ENCODE data around the gene DRC1.

The DRC1 gene

DNA sequence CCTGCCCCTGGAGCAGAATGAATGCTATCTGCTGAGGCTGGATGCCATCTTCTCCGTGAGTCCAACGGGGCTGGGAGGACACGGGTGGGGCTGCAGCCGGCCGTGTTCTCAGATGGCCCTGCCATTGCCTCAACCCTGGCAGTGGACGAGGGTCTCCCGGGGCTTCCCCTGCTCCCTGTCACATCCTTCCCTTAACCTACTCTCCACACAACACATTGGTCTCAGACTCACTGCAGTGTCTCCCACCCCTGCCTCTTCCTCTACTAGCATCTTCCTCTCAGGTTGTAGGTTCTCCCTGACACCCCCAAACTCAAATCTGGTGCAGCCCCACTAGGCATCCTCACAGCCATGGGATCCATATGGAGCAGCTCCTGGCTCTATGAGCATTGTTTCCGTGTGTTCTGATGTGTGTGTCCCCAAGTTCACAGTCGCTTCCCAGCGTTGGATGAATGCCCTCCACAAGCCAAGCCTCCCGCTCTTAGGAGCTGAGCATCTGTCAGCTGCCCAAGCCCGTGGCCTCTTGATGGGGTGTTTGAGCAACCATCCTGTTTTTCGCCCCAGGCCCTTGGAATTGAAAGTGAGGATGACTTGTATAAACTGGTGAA is 48.4 kb downstream of the DRC1 start:
- no peak for DNase-seq

DNA sequence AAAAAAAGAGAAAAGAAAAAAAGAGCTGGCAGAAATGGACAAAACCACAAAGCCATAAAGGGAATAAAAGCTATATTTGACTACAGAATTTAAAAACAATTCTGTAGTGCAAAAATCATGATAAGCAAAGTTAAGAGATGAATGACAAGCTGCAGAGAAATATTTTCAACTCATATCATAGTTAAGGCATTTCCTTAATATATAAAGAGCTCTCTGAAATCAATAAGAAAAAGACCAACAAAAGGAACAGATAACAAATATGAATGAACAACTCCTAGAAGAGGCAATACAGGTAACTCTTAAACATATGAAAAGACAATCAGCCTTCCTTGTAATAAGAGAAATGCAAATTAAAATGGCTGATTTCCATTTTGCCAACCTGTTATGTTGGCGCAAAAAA is 50.0 kb downstream of the DRC1 start:
- DNase-seq = no peak

DNA sequence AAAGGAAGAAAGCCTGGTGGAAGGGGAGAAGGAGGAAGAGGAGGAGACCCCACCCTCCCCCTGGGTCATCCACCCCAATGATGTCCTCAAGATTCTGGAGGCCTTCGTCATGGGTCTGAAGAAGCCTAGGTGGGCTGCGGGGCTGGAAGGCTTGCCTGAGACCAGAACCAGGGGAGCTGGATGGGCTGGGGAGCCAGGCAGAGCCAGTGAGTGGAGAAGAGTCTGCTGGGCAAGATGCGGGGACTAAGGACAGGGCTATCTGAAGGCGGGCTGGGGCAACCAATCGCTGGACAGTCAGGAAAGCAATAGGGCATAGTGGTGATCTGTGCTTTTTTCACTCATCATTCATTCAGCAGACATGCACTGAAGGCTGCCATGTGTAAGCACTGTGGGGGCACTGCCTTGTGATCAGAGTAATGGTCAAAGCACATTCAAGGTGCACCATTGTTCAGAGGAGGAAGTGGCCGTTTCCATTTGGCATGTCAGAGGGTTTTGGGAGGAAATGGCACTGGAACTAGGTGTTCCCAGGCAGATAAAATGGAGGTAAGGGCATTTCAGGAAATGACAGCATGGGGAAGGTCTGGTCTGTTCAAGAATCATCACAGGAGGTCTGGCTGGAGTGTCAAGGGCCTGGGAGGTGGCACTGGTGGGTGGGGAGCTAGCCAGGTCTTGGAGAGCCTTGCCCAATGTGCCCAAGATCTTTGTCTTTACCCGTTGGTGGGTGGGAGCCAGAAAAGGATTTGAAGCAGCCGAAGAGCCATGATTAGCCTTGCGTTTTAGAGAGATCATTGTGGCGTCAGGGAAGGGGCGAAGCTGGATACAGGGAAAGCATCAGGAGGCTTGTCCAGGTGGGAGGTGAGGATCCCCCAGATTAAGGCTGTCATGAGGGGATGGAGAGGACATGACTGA is 52.0 kb downstream of the DRC1 start:
- no peak for DNase-seq

DNA sequence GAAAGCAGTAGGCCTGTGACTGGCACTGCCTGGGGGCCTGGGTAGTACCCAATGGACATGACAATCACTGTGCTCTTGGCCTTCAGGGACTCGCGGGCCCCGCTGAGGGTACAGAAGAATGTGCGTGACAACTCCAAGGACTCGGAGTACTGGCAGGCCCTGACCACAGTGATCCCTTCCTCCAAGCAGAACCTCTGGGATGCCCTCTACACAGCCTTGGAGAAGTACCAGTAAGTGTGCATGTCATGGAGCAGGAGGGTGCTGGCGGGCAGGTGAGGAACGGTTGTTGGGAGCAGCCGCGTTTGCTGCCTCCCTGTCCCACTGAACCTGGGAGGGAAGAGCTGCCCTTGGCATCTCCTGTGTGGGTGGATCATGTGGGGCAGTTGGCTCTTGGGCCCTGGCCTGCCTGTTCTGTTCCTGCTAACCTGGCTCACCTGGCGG is 52.9 kb downstream of the DRC1 start:
- no peak for DNase-seq

DNA sequence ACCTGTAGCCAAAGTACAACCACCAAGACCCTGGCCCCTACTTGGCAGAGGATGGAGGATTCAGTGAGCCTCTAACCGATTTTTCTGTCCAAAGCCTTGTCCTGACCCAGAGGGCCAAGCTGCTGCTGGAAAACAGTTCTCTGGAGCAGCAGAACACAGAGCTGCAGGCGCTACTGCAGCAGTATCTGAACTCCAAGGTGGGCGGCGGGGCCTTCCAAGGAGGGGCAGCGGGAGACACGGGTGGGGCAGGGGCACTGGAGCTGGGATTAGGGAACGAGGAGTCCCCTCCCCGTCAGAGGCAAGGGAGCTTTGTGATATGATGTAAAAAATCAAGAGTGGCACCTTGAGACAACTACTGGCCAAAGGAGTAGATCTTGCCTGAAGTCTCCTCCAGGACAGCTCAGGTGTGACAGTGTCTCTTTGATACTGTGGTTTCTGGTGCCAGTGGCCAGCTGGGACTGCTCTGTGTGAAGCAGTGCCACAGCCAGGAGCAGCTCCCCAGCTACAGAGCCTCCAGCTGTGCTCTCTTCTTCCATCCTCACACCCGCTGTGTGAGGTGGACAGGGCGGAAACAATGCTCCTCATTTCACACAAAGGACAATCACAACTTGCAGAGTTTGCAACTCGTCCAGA is 53.4 kb downstream of the DRC1 start:
- DNase-seq = no peak

DNA sequence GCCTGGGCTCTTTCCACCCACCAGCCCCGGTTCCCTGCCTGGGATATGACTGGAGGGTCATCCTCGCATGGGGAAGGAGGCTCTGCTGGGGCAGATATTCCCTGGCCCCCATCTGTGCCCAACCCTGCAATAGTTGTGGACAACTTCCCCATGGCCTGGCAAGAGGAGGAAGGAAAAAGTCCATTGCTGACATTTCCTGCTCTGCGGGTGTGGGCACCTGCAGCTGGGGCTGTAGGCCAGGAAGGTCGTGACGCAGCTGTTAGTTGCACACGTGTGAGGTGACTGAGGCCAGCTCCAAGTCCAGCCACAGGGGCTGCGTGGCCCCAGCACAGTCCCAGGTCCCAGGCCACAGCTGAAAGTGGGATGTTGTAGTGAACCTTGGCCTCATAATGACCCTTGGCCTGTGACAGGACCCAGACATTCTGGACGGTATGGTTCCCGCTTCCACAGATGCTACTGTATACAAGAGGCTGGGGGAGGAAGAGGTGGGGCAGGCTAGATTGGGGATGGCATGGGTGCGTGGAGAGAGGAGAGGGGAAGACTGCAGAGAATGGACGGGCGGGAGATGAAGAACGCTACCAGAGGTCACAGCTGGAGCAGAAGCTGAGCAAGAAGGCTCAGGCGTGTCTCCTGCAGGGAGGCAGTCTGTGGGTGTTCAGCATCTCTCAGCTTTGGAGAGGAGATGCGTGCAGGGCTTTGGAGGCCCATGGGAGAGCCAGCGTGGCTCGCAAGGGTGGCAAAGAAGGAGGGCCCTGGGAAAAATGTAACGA is 54.1 kb downstream of the DRC1 start:
- DNase-seq = no peak

DNA sequence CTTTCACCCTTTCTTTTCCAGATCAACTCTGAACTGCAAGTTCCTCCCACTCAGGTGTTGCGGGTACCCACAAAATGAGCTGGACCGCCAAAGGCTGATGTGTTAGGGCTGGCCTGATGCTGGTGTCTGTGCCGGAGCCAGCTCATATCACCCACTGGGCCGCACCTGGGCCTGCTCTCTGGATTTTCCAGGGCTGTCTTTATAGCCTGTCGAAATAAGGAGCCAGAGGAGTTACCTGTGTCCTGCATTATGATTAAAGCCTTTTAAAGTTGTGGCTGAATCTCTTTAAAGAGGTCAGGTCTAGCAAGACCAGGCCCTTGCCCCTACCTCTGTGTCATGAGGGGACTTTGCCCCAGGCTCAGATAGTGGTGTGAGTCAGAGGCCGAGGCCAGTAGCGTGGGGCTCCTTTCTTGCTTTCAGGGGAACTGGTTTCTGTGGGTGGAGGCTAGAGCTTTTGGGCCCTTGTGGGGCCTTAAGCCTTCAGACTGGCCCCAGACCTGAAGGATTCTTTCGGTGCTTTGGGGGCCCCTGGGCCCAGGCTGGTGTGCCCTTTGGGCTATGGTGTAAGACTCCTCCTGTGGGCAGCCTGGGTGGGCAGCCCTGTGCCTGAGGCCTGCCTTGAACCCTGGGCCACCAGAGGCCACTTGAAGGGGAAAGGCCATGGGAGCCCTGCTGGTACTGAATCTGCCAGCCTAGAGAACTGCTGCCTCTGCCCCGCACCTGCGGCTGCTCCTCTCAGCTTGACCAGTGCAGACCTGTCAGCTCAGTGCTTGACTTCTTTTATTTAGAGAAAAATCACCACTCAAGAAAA is 54.9 kb downstream of the DRC1 start:
- DNase-seq = no peak

DNA sequence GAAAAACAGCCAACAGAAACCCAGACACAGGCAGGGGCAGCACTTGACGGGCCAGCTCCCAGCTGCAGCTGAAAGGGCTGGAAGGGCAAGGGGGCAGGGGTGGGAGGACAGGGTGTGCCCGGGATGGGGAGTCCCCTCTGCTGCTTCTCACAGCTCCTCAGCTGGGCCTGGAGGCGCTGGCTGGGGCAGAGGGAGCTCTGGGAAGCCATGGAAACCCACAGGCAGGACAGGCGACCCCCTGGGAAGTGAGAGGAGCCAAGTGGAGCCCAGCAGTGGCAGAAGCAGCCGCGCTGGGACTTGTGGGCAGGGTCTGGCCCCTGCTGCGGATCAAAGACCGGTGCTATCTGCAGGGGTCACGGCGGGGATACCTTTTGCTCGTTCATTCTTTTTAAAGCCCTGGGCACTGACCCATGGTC is 55.5 kb downstream of the DRC1 start:
- no peak for DNase-seq

DNA sequence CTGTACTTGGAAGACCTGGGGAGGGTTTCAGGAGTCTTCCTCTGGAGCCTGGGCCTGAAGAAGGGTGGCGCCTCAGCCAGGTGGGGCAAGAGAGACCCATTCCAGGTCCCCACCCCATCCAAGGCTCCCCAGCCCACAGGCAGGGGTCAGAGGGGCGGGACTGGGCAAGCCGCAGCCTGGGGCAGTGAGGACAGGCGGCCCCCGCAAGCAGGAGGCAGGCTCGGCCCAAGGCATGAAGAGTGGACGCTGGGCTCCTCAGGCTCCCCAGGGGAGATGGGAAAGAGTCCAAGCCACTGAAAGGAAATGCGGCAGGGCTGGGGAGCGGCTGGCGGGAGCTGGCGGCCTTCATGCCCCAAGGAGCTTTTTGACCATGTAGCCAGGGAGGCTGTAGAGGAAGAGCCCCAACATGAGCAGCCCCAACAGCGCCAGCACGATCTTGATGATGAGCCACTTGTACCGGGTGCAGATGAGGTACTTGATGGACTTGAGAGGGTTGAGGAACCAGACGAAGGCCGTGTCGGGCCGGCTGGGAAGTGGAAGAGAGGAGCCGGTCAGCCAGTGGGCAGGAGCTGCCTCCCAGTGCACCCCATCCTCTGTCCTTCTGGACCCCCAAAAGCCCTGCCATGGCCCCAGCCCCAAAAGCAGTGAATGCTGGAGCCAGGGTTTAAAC is 56.1 kb downstream of the DRC1 start:
- DNase-seq = no peak

DNA sequence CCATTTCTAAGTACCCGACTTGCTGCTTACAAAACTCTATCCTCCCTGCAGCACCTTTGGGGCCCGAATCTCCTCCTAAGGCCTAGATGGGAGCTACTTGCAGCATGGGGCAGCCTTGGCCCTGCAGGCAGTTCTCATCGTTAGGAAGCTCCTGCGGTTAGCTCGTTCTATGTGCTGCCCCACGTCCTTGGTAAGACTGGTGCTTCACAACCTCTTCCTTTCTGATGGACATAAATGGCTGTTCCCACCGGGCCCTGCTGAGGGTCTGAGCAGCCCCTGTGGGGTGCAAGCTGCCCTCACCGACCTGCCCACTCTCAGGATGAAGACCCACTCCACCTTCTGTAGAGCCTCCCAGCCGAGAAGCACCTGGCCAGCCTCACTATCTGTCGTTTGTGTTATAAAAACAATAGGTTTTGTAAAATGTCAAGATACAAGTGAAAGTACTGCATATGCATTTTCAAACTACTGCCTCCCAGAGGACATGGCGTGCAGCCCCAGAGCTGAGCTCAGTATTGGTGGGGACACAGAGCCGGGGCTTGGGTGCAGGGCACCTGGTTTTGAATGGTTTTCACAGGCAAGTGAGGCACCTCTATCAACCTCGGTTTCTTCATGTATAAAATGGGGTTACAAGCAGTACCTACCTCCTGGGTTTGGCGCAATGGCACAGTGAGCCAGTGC is 56.8 kb downstream of the DRC1 start:
- DNase-seq = peak; percentile 3

DNA sequence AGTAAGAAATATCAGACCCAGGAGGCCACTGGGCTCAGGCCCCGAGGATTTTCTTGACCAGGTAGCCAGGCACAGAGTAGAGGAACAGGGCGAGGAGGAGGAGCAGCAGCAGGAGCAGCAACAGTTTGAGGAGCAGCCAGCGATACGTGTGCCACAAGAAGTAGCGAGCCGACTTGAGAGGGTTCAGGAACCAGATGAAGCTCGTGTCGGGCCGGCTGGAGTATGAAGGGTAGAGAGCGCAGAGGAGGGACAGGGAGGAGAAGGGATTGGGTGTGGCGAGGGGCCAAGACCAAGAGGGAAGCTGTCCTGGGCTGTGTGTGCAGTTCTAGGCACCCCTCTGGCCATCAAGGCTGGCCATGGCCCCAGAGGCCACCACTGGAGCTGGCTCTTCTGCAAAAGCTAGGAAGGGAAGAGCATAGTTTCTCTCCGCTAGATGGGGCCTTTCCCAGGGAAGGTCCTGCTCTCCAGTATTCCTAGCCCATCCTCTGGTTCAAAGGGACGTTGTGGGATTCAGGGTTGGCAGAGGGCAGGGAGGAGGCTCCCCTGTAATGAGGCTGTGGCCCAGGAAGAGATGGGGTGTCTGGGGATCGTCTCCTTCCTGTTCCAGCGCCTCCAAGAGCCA is 58.4 kb downstream of the DRC1 start:
- peak; percentile 0 for DNase-seq

DNA sequence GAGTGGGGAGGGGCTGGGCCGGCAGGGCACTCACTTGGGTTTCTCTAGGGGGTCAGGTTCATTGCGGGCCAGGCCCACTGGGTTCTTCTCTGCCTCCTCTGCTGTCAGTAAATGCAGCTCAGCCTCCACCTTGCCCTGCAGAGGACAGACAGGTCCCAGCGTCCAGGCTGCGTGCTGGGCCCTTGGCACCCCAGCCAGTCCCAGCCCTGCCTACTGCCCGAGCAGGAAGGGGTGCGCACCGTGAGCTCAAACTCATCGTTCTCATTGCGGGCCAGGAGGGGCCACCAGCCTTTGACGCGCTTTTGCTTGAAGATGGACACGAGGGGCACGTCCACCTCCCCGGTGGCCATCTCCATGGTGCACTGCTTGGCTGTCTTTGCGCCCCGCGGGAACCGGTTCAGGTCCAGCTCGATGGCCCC is 58.9 kb downstream of the DRC1 start:
- no peak for DNase-seq

DNA sequence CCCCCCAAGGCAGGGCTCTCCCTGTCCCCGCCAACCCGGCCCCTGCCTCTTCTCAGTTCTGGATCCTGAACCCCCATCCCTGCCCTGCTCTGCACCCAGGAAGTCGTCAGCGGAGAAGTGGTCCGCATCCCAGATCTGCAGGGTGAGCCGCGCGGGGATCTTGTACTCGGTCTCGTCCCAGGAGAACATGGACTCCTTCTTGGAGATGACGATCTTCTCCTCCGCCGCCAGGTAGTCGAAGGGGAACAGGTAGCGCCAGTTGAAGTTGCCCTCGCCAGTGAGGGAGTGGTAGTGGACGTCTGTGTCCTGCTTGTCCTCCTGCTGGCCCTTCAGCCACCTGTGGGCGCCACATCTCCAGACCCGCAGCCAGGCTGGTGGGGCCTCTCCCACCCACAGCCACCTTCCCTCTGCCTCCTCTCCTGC is 59.9 kb downstream of the DRC1 start:
- no peak for DNase-seq

DNA sequence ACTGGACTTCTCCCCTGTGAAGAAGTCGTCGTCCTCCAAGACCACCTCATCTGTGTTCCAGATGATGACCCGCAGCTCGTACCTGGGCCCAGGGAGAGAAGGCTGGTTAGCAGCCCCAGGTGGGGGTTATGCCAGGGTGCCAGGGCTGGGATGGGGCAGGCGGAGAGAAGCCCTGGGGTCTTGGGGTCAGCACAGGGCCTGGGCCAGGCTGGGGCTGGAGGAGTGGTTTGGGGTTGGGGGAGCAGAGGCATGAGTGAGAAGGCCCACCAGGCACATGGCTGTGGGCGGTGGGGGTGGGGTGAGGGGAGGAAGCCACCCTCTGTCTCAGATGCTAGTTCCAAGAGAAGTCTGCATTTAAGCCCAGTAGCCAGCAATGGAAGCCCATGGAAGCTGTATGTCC is 60.4 kb downstream of the DRC1 start:
- DNase-seq = no peak

DNA sequence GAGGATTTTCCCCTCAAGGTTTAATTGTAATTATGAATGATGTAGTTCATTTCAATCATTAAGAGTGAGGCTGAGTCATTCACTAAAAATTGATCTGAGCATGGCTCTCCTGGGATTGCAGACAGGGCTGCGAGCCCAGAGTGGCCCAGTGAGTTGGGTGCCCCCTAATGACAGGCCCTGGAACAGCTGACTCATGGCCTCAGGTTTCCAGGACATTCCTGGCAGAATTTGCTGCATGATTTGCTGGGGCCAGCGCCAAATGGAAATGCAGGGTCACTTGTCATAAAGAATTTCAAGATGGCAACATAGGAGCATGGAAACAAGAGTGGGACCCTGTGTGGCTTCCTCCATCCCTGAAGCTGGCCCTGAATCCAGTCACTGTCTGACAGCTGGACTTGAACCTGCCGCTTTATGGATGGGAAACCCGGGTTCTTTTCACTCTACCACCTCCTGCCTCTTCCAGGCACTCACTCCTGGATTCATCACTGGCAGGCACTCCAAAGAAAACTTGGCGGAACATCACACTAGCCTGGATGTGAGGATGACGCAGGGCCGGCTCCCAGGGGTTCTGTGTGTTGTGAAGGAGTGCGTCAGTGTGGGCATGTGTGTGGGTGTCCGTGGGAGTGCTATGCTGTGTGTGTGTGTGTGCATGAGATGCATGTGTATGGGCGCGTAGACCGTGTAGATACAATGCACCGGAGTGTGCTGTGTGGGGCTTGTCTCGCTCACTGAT is 61.0 kb downstream of the DRC1 start:
- no peak for DNase-seq

DNA sequence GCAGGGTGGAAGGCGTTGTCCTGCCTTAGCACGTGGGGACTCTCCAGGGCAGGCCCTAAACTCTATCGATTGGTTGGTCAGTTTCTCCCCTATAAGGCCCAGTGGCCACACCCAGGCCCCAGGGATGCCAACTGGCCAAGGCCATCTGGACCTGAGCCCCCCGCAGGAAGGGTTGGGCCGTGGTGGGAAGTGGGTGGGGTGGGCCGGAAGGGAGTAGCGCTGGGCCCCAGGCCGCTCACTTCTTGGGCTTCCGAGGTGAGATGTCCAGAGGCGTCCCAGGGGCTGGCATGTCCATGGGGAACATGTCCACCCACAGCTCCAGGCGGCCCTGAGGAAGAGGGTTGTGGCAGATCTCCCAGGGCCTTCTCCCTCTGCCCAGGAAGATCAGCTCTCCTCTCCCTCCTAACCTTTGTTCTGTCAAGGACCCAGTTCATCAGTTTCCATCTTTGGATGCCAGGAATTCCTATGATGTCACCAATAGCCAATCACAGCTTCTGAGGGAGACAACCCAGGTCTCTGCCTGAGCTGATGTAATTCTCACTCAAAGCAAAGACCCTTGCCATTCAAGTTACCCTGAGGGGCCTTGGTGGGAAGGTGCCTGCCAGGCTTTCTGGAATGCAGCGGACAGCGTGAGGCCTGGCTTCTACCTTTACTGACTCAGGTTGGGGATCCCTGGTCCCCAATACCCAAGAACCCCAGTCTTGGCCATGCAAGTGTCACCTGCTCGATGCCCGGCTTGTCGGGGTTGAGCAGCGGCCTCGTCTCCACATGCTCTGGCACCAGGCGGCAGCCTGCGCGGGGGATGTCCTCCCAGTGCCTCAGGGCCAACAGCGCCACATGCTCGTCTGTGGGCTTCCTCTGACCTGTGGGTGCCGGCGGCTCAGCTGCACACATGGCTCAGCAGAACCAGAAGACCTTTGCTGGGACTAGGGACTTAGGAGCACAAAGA is 61.8 kb downstream of the DRC1 start:
- no peak for DNase-seq

DNA sequence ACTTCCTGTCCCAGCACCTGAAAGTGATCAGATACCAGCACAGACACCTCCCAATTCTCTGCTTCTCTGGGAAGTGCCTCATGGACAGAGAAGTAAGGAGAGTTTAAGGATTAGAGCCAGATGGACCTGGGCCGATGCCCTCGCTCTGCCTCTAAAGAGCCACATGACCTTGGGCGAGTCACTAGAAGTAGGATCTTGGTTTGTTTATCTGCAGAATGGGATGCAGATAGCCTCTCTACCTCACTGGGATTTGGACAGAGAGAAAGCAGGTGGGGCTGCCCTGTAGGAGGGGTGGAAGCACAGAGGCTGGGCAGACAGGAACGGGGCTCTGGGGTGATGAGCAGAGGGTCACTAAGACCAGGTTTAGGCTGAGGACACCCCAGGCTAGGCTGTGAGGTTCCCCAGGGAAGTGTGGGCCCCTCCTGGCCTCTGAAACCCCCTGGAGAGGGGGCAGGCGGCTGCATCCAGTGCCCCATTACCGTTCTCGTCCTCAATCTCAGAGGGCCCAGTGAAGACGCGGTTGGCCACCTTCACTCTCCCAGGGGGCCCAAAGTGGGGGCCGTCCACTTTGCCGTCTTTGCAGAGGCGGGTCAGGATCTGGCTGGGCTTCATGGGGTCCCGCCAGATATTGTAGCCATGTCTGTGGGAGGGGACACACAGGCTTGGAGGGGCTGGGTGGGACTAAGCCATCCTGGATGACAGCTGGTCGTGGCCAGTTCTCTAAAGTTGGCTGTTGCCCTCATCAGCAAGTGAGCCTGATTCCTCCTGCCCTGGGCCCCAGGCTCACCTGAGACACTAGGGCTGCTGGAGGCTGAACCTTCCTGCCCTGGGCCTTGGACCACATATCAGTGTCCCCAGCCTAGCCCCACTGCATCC is 62.9 kb downstream of the DRC1 start:
- DNase-seq = no peak
